H1 (cell line): ENCODE measurements around the gene DISP3. TPM values are rescaled to one million over a fixed set of nuclear protein-coding genes. Genes with fewer than 3 reads are reported as not detected.

Experiments
- CTCF ChIA-PET: fragments of 300-600 bp; sonication (Branson Sonifier 250); formaldehyde crosslinking; loops from one replicate; lab custom pipeline; 2021; ENCODE audit not compliant: partially characterized antibody; lab: Charles Lee
- POLR2A ChIA-PET: fragments of 300-600 bp; sonication (Branson Sonifier 250); formaldehyde crosslinking; loops from one replicate; lab custom pipeline; 2021; ENCODE audit warnings: inconsistent platforms; ENCODE audit not compliant: partially characterized antibody; lab: Charles Lee
- DNase-seq, 2 experiments: peaks; one replicate each; pipeline versions ENCODE4 v3.0.0 to v3.0.0-alpha.2; 2010 to 2022; ENCODE audit warnings: low spot score in 2 of 2, low read depth in 1 of 2, mixed read lengths in 1 of 2
- FAIRE-seq: peaks from 2 replicates; lab custom pipeline; 2011; peaks lifted over from hg19 to GRCh38; lab: Jason Lieb, UNC
- H2AFZ ChIP-seq: 2 replicates; pipeline ENCODE4 v1.8.1; 2012; ENCODE audit warnings: low read length, inconsistent platforms
- H2AK5ac ChIP-seq: 2 replicates; pipeline ENCODE4 v1.6.1; 2013; ENCODE audit warnings: low read depth, low read length
- H2BK120ac ChIP-seq: replicated peaks from 2 replicates; pipeline ENCODE3; 2013; ENCODE audit warnings: low read depth, low read length, inconsistent platforms
- H2BK12ac ChIP-seq: 2 replicates; pipeline ENCODE4 v1.6.1; 2013; ENCODE audit warnings: low read depth, low read length
- H2BK15ac ChIP-seq: 2 replicates; pipeline ENCODE4 v1.6.1; 2013; ENCODE audit warnings: low read length
- H2BK20ac ChIP-seq: 2 replicates; pipeline ENCODE4 v1.6.1; 2013; ENCODE audit warnings: low read length
- H2BK5ac ChIP-seq: 2 replicates; pipeline ENCODE4 v1.6.1; 2013; ENCODE audit warnings: low read depth, low read length
- H3K14ac ChIP-seq: 2 replicates; pipeline ENCODE4 v1.6.1; 2013; ENCODE audit warnings: inconsistent platforms; ENCODE audit not compliant: insufficient read length
- H3K18ac ChIP-seq: 2 replicates; pipeline ENCODE4 v1.6.1; 2013; ENCODE audit warnings: low read length; ENCODE audit errors: extremely low read depth
- H3K23ac ChIP-seq: 2 replicates; pipeline ENCODE4 v1.6.1; 2013; ENCODE audit warnings: inconsistent platforms; ENCODE audit not compliant: insufficient read length
- H3K23me2 ChIP-seq: 2 replicates; pipeline ENCODE4 v1.6.1; 2013; ENCODE audit warnings: low read depth, low read length
- H3K27ac ChIP-seq: 2 replicates; pipeline ENCODE4 v1.6.1; 2011; ENCODE audit warnings: low read depth, low read length, inconsistent platforms
- H3K27me3 ChIP-seq, 4 experiments: replicated peaks in 1 of 4; 1 replicate in 1 of 4; 2 replicates in 3 of 4; pipeline versions ENCODE4 v1.6.1 to v1.8.1; 2011 to 2013; ENCODE audit warnings: low read length in 3 of 4, mild to moderate bottlenecking in 3 of 4, inconsistent platforms in 2 of 4, mixed read lengths in 2 of 4, moderate library complexity in 1 of 4; ENCODE audit not compliant: control insufficient read depth in 3 of 4, insufficient read depth in 3 of 4; ENCODE audit errors: extremely low read depth in 1 of 4
- H3K36me3 ChIP-seq, 4 experiments: 2 replicates each; pipeline versions ENCODE4 v1.6.1 to v1.8.1; 2011 to 2013; ENCODE audit warnings: mild to moderate bottlenecking in 4 of 4, low read length in 3 of 4, moderate library complexity in 2 of 4, control low read depth in 1 of 4, inconsistent platforms in 1 of 4; ENCODE audit not compliant: insufficient read depth in 4 of 4, control insufficient read depth in 2 of 4
- H3K4ac ChIP-seq: replicated peaks from 2 replicates; pipeline ENCODE3; 2013; ENCODE audit warnings: low read length, low read depth, mixed read lengths, inconsistent platforms; ENCODE audit not compliant: insufficient read length
- H3K4me1 ChIP-seq, 4 experiments: replicated peaks in 1 of 4; 1 replicate in 1 of 4; 2 replicates in 3 of 4; pipeline versions ENCODE4 v1.6.1 to v1.8.1; 2011 to 2013; ENCODE audit warnings: low read length in 3 of 4, inconsistent platforms in 2 of 4, mixed read lengths in 1 of 4; ENCODE audit not compliant: insufficient read depth in 4 of 4, control insufficient read depth in 3 of 4
- H3K4me2 ChIP-seq, 2 experiments: 2 replicates each; pipeline versions ENCODE4 v1.6.1 to v1.8.1; 2011 to 2013; ENCODE audit warnings: low read depth in 2 of 2, low read length in 2 of 2, control low read depth in 1 of 2, inconsistent platforms in 1 of 2, mild to moderate bottlenecking in 1 of 2; ENCODE audit not compliant: insufficient read depth in 1 of 2
- H3K4me3 ChIP-seq, 4 experiments: fragments of 200-600, 300-600 bp in 1 of 4; sonication (generic), shearing (Covaris generic), sonication (Bioruptor Twin) in 1 of 4; 2 replicates each; pipeline versions ENCODE4 v1.5.1 to v1.8.1; 2011 to 2016; ENCODE audit warnings: low read length in 4 of 4, low read depth in 3 of 4, control low read depth in 2 of 4, inconsistent platforms in 2 of 4, mild to moderate bottlenecking in 2 of 4, mixed read lengths in 1 of 4, moderate library complexity in 1 of 4; ENCODE audit not compliant: insufficient read depth in 2 of 4; ENCODE audit errors: extremely low read depth in 1 of 4
- H3K56ac ChIP-seq: replicated peaks from 2 replicates; pipeline ENCODE3; 2013; ENCODE audit warnings: low read depth, mild to moderate bottlenecking, mixed read lengths, low read length, inconsistent platforms; ENCODE audit not compliant: insufficient read length
- H3K79me1 ChIP-seq: 2 replicates; pipeline ENCODE4 v1.6.1; 2013; ENCODE audit warnings: low read depth, low read length, control low read depth
- H3K79me2 ChIP-seq, 2 experiments: 2 replicates each; pipeline versions ENCODE4 v1.6.1 to v1.8.1; 2012 to 2013; ENCODE audit warnings: low read length in 2 of 2, mild to moderate bottlenecking in 2 of 2, inconsistent platforms in 1 of 2; ENCODE audit not compliant: insufficient read depth in 2 of 2, control insufficient read depth in 1 of 2
- H3K9ac ChIP-seq, 4 experiments: replicated peaks in 1 of 4; 1 replicate in 1 of 4; 2 replicates in 3 of 4; pipeline versions ENCODE4 v1.6.1 to v1.8.1; 2011 to 2013; ENCODE audit warnings: low read depth in 3 of 4, low read length in 3 of 4, control low read depth in 2 of 4, mild to moderate bottlenecking in 2 of 4, moderate library complexity in 2 of 4, inconsistent platforms in 1 of 4; ENCODE audit errors: extremely low read depth in 1 of 4
- H3K9me3 ChIP-seq, 2 experiments: 2 replicates each; pipeline versions ENCODE4 v1.6.1 to v1.8.1; 2012 to 2013; ENCODE audit warnings: mild to moderate bottlenecking in 2 of 2, moderate library complexity in 2 of 2, control low read depth in 1 of 2, inconsistent platforms in 1 of 2, low read depth in 1 of 2, low read length in 1 of 2, mixed read lengths in 1 of 2; ENCODE audit not compliant: insufficient read depth in 2 of 2
- H4K20me1 ChIP-seq, 2 experiments: replicated peaks in 1 of 2; 2 replicates each; pipeline versions ENCODE3 to v1.8.1; 2011 to 2013; ENCODE audit warnings: inconsistent platforms in 2 of 2, low read length in 2 of 2, mild to moderate bottlenecking in 1 of 2; ENCODE audit not compliant: insufficient read depth in 2 of 2, control insufficient read depth in 1 of 2
- H4K5ac ChIP-seq: 2 replicates; pipeline ENCODE4 v1.6.1; 2013; ENCODE audit warnings: low read length, low read depth, mixed read lengths, inconsistent platforms; ENCODE audit not compliant: insufficient read length
- H4K8ac ChIP-seq: 2 replicates; pipeline ENCODE4 v1.8.0; 2013; ENCODE audit warnings: mild to moderate bottlenecking, moderate library complexity, low read length, inconsistent platforms; ENCODE audit not compliant: insufficient read depth; ENCODE audit errors: extremely low read depth
- H4K91ac ChIP-seq: replicated peaks from 2 replicates; pipeline ENCODE3; 2013; ENCODE audit warnings: low read length, mixed read lengths, inconsistent platforms; ENCODE audit not compliant: insufficient read length
- RNF2 ChIP-seq: fragments of 200-900, 300-1000 bp; sonication (generic); IDR thresholded peaks from 2 replicates; pipeline ENCODE4 v1.7.1; 2016; ENCODE audit warnings: borderline replicate concordance, low read depth, mild to moderate bottlenecking, antibody characterized with exemption, low read length; ENCODE audit not compliant: poor library complexity, severe bottlenecking; ENCODE audit errors: missing control alignments
- YY1 ChIP-seq: IDR thresholded peaks from 2 replicates; pipeline ENCODE4 v1.6.1; 2011; ENCODE audit warnings: low read depth, mild to moderate bottlenecking, low read length
- WGBS, 2 experiments: shearing (Covaris generic) in 1 of 2; methylation state at CpG; one replicate each; pipeline versions ENCODE4 v1.1.6 to v1.1.7; 2013 to 2015; ENCODE audit warnings: low lambda C conversion rate in 2 of 2, mixed read lengths in 2 of 2, inconsistent platforms in 1 of 2, low coverage in 1 of 2, missing lambda C conversion rate in 1 of 2; ENCODE audit not compliant: insufficient replicate concordance in 2 of 2, insufficient coverage in 1 of 2, insufficient read length in 1 of 2; ENCODE audit errors: extremely low coverage in 1 of 2, missing lambda C conversion rate in 1 of 2; 5-methylcytosine and 5-hydroxymethylcytosine counted together
- polyA plus RNA-seq, 7 experiments: library from polyadenylated mRNA; depleted of rRNA in 3 of 7; stranded (reverse) in 5 of 7; unstranded in 2 of 7; fragments of >200 nt in 5 of 7; fragments of 200-250 nt in 2 of 7; gene quantifications; 1 replicate in 5 of 7; 2 replicates in 1 of 7; 4 replicates in 1 of 7; pipeline versions ENCODE4 v1.2.1 to v1.2.3, GENCODE V29; 2011 to 2013; ENCODE audit warnings: missing spikeins in 2 of 7, mixed read lengths in 2 of 7
- total RNA-seq: library from RNA; stranded (reverse); fragmentation: NEBNext Ultra II Directional; extraction: Animal tissue kit (Norgen Biotek cat#: 25700); gene quantifications from 2 replicates; pipeline ENCODE4 v1.2.1, GENCODE V29; 2021

DISP3 gene
- total and polyA plus RNA-seq, 2 of the 8 experiments (the other 6 are each of a cell fraction or from before 2014, with no cell fraction given) = 3.4 to 4.6 TPM

- CTCF ChIA-PET = no interaction called here
Measured at GRCh38 chr1:11523746-11524464, 45.0 kb downstream of the DISP3 start.

More at GRCh38 chr1:11523746-11524464, 45.0 kb downstream of the DISP3 start:
- H4K5ac ChIP-seq = no peak overlapping the region
- H2AK5ac ChIP-seq = no peak overlapping the region
- H3K27me3 ChIP-seq = no peaks in the 10 kb centered on the region
- H3K79me2 ChIP-seq = no peaks in the 10 kb centered on the region
- H3K9ac ChIP-seq = no peak overlapping the region
- H2BK120ac ChIP-seq = no peak overlapping the region
- 90% methylated on average over 9 of the region's 9 CpGs; no CpG with 5 or more reads in 1 of the 2 experiments for WGBS, 2 experiments
- H4K20me1 ChIP-seq = no peaks in the 10 kb centered on the region
- H2BK12ac ChIP-seq = no peak overlapping the region
- no peak overlapping the region for H2AFZ ChIP-seq
- TF ChIP-seq RNF2 (no peak), YY1 (no peak)
- H4K8ac ChIP-seq = no peak overlapping the region
- H3K4me1 ChIP-seq = peaks cover 0 to 1% (median 0%) of the 10 kb centered on the region in 4 experiments; a peak in 1 of 7 replicates
- H3K9me3 ChIP-seq = no peaks in the 10 kb centered on the region
- H3K4me2 ChIP-seq = no peak overlapping the region
- H3K23me2 ChIP-seq = no peaks in the 10 kb centered on the region
- no peak overlapping the region for H3K4ac ChIP-seq
- H3K4me3 ChIP-seq = no peak overlapping the region
- H3K23ac ChIP-seq = no peak overlapping the region
- no peak overlapping the region for H2BK15ac ChIP-seq
- DNase-seq (no peak), FAIRE-seq (no peak)
- no peak overlapping the region for H3K56ac ChIP-seq
- POLR2A ChIA-PET = no interaction called here
- no peaks in the 10 kb centered on the region for H3K79me1 ChIP-seq
- no peak overlapping the region for H2BK5ac ChIP-seq
- no peak overlapping the region for H2BK20ac ChIP-seq
- no peak overlapping the region for H3K14ac ChIP-seq
- no peak overlapping the region for H3K27ac ChIP-seq
- no peaks in the 10 kb centered on the region; a peak in 1 of 8 replicates for H3K36me3 ChIP-seq
- H4K91ac ChIP-seq = no peak overlapping the region
- H3K18ac ChIP-seq = no peak overlapping the region
